ENCODE measurements around the gene CD300LD.

CD300LD gene

DNA sequence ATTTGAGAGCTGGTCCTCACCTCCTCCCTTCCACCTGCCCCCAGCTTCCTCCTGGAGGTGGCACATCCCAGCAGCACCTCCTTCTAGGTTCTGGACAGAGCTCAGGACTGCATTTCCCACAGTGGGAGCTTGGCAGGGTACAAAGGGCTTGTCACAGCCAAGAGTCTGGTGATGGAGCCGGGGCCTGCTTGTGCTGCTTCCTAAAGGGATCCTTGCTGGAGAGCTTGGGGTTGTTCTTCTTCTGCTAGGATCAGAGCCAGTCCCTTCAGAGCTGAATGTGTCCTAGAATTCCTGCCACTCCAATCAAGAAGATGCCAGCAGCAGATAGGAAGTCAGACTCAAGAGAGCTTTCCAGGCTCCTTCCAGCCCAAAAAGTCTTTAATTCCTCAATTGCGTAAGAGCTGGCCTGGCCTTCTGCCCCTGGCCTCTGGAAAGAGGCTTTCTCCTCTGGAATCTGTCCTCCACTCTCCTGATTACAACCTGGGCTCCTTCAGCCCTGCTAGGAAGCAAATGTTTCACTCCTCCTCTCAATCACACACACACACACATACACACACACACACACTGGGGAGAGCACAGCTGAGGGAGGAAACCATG is 27.1 kb upstream of the CD300LD start:
- no peaks in the 10 kb centered on the region for H3F3A ChIP-seq (ENCODE audit: insufficient read depth, low read length)
- no peak overlapping the region for H3K9ac ChIP-seq (ENCODE audit: low read length)
- no peaks in the 10 kb centered on the region for H3K9me2 ChIP-seq (replicated peaks; ENCODE audit: insufficient read depth, low read length)
- H3K36me3 ChIP-seq (replicated peaks; ENCODE audit: insufficient read depth, low read length) = no peaks in the 10 kb centered on the region
- no peak overlapping the region for H3K4me2 ChIP-seq (ENCODE audit: low read depth, low read length)
- no peak overlapping the region for H2AFZ ChIP-seq (ENCODE audit: low read length)
- TF ChIP-seq EZH2 (optimal IDR thresholded peaks at IDR 0.05; ENCODE audit: low read depth, low read length) = no peak
- TF ChIP-seq, protein P1, sequence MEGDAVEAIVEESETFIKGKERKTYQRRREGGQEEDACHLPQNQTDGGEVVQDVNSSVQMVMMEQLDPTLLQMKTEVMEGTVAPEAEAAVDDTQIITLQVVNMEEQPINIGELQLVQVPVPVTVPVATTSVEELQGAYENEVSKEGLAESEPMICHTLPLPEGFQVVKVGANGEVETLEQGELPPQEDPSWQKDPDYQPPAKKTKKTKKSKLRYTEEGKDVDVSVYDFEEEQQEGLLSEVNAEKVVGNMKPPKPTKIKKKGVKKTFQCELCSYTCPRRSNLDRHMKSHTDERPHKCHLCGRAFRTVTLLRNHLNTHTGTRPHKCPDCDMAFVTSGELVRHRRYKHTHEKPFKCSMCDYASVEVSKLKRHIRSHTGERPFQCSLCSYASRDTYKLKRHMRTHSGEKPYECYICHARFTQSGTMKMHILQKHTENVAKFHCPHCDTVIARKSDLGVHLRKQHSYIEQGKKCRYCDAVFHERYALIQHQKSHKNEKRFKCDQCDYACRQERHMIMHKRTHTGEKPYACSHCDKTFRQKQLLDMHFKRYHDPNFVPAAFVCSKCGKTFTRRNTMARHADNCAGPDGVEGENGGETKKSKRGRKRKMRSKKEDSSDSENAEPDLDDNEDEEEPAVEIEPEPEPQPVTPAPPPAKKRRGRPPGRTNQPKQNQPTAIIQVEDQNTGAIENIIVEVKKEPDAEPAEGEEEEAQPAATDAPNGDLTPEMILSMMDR (IDR thresholded peaks at IDR 0.05; ENCODE audit: low read length) = no peak
- TF ChIP-seq EZH2phosphoT487 (IDR thresholded peaks at IDR 0.05; ENCODE audit: low read length) = no peak
- H3K9me3 ChIP-seq (replicated peaks; ENCODE audit: insufficient read depth, low read length) = no peaks in the 10 kb centered on the region
- no peaks in the 10 kb centered on the region for H3K79me2 ChIP-seq (ENCODE audit: low read length)
- H3K4me3 ChIP-seq (ENCODE audit: low read length) = no peak overlapping the region
- H3K27ac ChIP-seq (ENCODE audit: low read length) = no peak overlapping the region
- H3K27me3 ChIP-seq (replicated peaks; ENCODE audit: insufficient read depth, low read length) = peaks cover 96% of the 10 kb centered on the region
- no peak for DNase-seq
- no peaks in the 10 kb centered on the region for H3K4me1 ChIP-seq (ENCODE audit: low read length)
- H4K20me1 ChIP-seq (ENCODE audit: insufficient read depth, low read length) = no peaks in the 10 kb centered on the region

DNA sequence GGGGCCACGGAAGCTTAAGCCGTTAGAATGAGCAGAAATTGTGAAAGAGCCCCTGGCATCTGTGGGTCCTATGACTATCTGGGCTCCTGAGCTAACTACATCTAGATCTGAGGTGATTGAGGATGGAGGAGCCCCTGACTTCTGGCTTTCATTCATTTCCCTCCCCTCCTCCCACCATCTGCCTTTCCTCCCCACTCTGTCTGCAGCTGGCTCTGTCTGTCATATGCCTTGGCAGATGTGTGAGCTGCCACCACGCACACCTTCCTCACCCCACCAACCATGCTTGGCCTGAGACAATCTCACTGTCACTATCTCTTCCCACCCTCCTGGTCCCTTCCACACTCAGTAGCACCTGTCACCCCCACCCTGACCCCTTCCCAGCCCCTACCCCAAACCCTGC is 26.4 kb upstream of the CD300LD start:
- H3K9ac ChIP-seq (ENCODE audit: low read length) = no peak overlapping the region
- H4K20me1 ChIP-seq (ENCODE audit: insufficient read depth, low read length) = no peaks in the 10 kb centered on the region
- no peak overlapping the region for H2AFZ ChIP-seq (ENCODE audit: low read length)
- no peak overlapping the region for H3K4me3 ChIP-seq (ENCODE audit: low read length)
- no peaks in the 10 kb centered on the region for H3K9me2 ChIP-seq (replicated peaks; ENCODE audit: insufficient read depth, low read length)
- H3F3A ChIP-seq (ENCODE audit: insufficient read depth, low read length) = no peaks in the 10 kb centered on the region
- H3K27me3 ChIP-seq (replicated peaks; ENCODE audit: insufficient read depth, low read length) = peaks cover 96% of the 10 kb centered on the region
- TF ChIP-seq EZH2phosphoT487 (IDR thresholded peaks at IDR 0.05; ENCODE audit: low read length) (no peak), EZH2 (optimal IDR thresholded peaks at IDR 0.05; ENCODE audit: low read depth, low read length) (no peak)
- H3K9me3 ChIP-seq (replicated peaks; ENCODE audit: insufficient read depth, low read length) = no peaks in the 10 kb centered on the region
- DNase-seq = no peak
- H3K36me3 ChIP-seq (replicated peaks; ENCODE audit: insufficient read depth, low read length) = no peaks in the 10 kb centered on the region
- H3K79me2 ChIP-seq (ENCODE audit: low read length) = no peaks in the 10 kb centered on the region
- no peak overlapping the region for H3K4me2 ChIP-seq (ENCODE audit: low read depth, low read length)
- no peak overlapping the region for H3K27ac ChIP-seq (ENCODE audit: low read length)
- H3K4me1 ChIP-seq (ENCODE audit: low read length) = no peaks in the 10 kb centered on the region

DNA sequence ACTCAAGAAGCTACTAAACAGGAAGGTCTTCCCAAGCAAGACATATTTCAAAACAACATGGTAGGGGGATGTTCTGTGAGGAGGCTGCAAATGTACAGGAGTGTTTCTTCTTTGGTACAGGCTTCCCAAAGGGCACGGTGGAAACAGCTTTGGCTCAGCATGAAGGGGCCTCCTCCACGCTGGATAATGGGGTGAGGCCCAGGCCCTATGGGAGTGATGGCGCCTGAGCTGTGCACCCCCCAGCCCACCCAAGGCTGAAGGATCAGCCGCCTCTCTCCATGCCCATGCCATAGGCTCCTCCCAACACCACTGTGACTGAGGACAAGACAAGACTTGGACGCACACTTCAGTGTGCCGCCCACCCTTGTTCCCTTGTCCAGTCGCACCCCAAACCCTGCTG is 24.6 kb upstream of the CD300LD start:
- Histone ChIP-seq H3K27ac (ENCODE audit: low read length) (no peak overlapping the region), H2AFZ (ENCODE audit: low read length) (no peak overlapping the region), H3F3A (ENCODE audit: insufficient read depth, low read length) (no peaks in the 10 kb centered on the region), H3K9me2 (replicated peaks; ENCODE audit: insufficient read depth, low read length) (no peaks in the 10 kb centered on the region), H3K27me3 (replicated peaks; ENCODE audit: insufficient read depth, low read length) (peaks cover 97% of the 10 kb centered on the region), H3K4me2 (ENCODE audit: low read depth, low read length) (no peak overlapping the region), H3K4me1 (ENCODE audit: low read length) (no peaks in the 10 kb centered on the region), H3K36me3 (replicated peaks; ENCODE audit: insufficient read depth, low read length) (no peaks in the 10 kb centered on the region), H3K9ac (ENCODE audit: low read length) (no peak overlapping the region), H3K4me3 (ENCODE audit: low read length) (no peak overlapping the region), H3K9me3 (replicated peaks; ENCODE audit: insufficient read depth, low read length) (no peaks in the 10 kb centered on the region), H3K79me2 (ENCODE audit: low read length) (no peaks in the 10 kb centered on the region), H4K20me1 (ENCODE audit: insufficient read depth, low read length) (no peaks in the 10 kb centered on the region)
- TF ChIP-seq EZH2 (optimal IDR thresholded peaks at IDR 0.05; ENCODE audit: low read depth, low read length) (no peak), EZH2phosphoT487 (IDR thresholded peaks at IDR 0.05; ENCODE audit: low read length) (no peak)
- TF ChIP-seq, protein P1 (IDR thresholded peaks at IDR 0.05; ENCODE audit: low read length) = no peak
- DNase-seq = no peak

DNA sequence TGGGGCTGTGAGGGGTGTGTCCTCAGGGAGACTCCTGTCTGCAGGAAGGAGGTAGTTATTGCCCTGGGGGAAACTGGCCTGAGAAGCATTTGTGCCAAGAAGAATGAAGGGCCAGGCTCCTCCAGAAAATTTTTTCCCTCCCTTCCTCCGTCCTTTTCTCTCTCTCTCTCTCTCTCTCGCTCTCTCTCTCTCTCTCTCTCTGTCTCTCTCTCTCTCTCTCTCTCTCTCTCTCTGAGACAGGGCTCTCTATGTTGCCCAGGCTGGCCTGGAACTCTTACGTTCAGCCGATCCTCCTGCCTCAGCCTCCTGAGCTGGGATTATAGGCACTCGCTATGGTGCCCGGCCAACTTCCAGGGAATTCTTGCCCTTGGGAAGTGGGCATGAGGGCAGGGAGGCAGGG is 20.0 kb upstream of the CD300LD start:
- no peak for DNase-seq
- H3K9ac ChIP-seq (ENCODE audit: low read length) = no peak overlapping the region
- H3K27ac ChIP-seq (ENCODE audit: low read length) = no peak overlapping the region
- no peaks in the 10 kb centered on the region for H3K9me2 ChIP-seq (replicated peaks; ENCODE audit: insufficient read depth, low read length)
- no peak overlapping the region for H3K4me2 ChIP-seq (ENCODE audit: low read depth, low read length)
- no peak overlapping the region for H3K4me3 ChIP-seq (ENCODE audit: low read length)
- H4K20me1 ChIP-seq (ENCODE audit: insufficient read depth, low read length) = no peaks in the 10 kb centered on the region
- H3K36me3 ChIP-seq (replicated peaks; ENCODE audit: insufficient read depth, low read length) = no peaks in the 10 kb centered on the region
- H3K4me1 ChIP-seq (ENCODE audit: low read length) = no peaks in the 10 kb centered on the region
- H3K27me3 ChIP-seq (replicated peaks; ENCODE audit: insufficient read depth, low read length) = peaks cover 96% of the 10 kb centered on the region
- H3K79me2 ChIP-seq (ENCODE audit: low read length) = no peaks in the 10 kb centered on the region
- no peaks in the 10 kb centered on the region for H3F3A ChIP-seq (ENCODE audit: insufficient read depth, low read length)
- H2AFZ ChIP-seq (ENCODE audit: low read length) = no peak overlapping the region
- no peak for TF ChIP-seq EZH2 (optimal IDR thresholded peaks at IDR 0.05; ENCODE audit: low read depth, low read length)
- no peaks in the 10 kb centered on the region for H3K9me3 ChIP-seq (replicated peaks; ENCODE audit: insufficient read depth, low read length)

Data from MM.1S (cell line).